ENCODE results near the gene TAF3.

TAF3 gene

GRCh38 chr10:8035641-8036470, 217.6 kb downstream of the TAF3 start:
- no peak for DNase-seq

DNA sequence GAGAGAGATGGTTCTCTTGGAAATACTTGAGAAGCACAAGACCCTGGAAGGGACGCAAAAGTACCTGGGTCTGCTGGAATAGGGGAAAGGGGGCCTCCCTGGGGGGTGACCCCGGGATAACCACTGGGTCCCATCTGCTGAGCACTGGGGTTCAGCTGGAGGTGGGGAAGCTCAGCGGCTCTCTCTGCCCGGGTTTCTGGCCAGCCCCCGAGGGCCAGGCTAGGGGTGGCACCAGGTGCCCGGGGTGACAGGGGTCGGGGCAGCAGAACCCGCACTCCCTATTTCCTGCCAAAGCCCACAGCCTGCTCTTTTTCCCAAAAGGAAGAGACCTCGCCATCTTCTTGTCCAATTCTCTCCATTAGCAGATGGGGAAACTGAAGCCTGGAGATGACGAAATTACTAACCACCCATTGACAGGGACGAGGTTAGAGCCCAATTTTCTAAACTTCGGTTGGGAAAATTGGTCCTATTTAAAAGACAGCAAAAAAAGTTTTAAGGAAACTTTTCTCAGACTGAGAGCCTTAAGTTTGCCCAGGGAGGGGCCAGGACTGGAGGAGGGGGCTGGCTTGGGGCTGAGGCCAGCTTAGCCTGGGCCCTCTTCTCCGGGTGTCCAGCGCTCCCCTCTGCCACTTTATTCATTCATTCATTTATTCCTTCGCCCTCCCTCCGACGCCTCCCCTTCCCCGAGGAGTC, 218.3 kb downstream of the TAF3 start:
- no peak for DNase-seq

DNA sequence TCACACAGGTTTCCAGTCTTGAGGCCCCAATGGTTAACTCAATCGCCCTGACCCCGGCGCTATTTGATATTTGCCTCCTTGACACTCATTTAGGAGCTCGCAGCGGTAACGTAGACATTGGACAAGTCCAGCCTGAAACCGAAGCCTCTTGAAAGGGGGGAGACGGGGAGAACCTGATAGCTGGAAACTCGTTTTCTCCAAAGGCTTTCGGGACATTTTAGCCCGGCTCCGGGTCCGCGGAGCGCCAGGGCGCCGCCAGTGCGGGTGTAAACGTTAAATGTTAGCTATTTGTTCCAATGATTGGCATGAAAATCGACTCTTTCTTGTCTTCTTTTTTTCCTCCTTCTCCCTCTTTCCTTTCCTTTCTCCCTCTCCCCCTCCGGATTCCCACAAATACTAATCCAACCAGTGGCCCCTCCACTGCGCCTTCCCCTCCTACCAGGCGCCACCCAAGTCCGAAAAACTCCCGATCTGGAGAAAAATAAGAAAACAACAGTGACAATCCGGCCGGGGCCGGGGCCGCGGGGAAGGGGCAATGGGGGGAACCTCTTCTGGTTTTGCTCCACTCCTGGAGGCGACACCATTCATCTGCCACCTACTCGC, 219.0 kb downstream of the TAF3 start:
- no peak for DNase-seq

GRCh38 chr10:8037941-8038894, 219.9 kb downstream of the TAF3 start:
- DNase-seq, result no peak

DNA sequence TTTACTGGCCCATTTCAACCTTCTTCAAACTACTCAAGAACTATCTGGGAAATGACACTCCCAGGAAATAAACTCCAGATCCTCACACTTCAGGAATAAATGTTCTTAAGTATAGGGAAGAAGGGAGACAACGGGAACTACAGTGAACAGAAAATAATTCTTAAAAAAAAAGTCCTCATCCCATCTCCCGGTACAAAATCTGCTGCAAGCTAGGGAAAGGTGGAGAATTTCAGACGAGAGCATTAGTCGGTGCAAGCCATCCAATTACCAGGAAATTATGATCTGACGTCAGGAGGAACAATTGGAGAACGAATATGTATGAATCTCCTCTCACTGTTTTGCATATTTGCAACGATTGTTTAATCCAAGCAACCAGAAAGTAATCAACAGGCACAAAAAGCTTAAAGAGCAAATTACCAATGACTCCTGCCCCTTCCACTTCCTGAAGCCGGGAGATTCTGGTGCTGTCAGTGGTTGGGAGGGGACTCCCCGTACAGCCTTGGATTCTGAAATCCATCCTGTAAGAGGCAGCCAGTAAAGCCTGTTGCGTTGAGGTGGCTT, 221.1 kb downstream of the TAF3 start:
- DNase-seq, result no peak

- no peak for DNase-seq
Measured at GRCh38 chr10:8040651-8041050, 222.3 kb downstream of the TAF3 start.

DNA sequence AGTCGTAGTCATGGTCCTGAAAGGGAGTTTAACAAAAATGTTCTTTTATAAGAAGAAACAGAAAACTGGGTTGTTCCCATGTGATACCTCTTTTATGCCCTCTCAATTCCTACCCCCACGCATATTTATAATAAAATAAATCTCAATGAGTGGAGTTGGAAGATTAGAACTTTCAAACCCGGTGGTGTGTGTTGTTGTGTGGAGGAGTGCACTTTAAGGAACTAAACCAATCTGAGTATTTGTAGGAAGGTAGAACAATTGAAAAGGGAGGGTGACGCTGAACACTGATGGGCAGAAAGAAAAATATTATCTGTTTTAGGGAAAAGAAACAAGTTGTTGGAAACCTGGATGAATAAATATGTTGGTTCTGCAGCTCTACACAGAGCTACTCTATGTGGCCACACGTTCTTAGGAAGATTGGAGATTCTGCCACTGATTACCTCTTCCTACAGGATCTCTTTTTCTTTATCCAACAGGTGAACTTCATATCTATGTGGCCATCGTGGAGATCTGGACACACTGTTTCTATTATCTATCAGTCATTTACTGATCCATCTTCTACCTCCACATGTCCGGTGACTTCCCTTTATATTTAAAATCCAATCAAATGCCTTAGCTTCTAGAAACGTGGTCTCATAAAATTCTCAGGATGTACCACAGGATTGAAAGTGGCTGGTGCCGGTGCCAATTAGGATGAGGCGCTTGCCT, 223.1 kb downstream of the TAF3 start:
- DNase-seq, result no peak

DNA sequence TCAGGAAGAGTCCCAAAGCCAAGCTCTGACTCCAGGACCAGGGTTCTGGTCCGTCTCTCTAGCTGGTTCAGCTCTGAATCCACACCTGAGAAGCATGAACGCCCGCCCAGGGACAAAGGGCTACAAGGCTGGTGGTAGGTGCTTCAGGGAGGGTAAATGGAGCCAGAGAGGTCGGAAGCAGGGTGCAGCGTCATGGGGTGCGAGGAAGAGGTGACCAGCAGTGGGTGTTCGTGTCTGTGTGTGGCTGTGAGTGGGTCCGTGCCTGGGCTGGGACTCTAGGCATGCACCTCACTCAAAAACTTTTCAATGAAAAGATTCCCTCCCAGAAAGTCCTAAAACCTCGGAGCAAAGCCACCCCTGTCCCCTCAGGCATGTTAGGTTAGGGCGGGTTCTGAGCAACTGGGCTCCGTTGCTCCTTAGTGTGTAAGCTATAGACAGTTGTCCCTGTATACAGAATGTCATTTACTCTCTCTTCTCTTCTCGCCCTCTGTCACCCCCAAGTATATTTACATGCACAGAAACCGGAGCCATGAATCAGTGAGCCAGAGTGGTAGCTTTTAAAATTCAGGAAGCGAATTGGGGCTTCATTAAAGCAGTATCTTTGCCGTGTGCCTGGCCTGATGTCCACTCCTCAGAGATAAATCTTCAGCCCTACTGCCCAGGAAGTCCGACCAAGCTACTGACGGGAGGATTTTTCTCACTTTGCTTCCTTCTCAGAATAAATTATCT, 223.9 kb downstream of the TAF3 start:
- no peak for DNase-seq

GRCh38 chr10:8042721-8043568, 224.6 kb downstream of the TAF3 start:
- DNase-seq, result no peak

DNA sequence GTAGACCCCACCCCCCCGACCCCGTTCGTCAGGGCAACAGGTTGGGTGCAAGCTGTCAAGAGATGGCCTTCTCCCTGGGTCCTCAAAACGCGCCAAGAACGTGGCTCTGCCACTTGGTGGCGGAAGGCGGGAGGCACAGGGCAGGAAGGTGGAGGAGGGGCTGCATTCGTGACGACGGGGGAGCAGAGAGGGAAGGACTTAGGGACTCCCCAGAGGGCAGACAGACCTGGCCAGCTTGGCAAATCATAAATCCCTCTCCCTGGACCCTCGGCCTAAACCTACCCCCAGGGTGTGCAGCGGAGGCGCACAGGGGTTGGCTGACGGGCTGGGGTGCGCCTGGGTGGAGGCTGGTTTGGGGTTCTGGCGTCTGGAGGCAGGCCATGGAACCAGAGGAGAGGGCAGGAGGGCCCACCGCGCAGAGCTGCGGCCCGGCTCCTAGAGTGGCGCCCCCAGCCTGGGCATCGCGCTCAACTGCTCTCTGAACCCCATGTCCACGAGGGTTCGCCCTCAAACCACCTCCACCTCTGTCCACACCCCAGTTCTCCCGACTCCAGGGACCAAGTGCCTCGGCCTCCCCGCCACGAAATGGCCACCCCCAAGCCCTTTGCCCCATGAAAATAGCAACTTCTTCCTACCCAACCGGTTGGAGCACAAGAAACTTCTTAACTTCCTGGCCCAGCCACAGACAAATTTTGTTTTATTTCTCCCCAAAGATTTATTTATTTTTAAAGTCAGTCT, 225.4 kb downstream of the TAF3 start:
- DNase-seq, result no peak

- DNase-seq, result no peak
Measured at GRCh38 chr10:8044331-8044907, 226.1 kb downstream of the TAF3 start.

GRCh38 chr10:8044908-8045725, 226.8 kb downstream of the TAF3 start:
- no peak for DNase-seq

DNA sequence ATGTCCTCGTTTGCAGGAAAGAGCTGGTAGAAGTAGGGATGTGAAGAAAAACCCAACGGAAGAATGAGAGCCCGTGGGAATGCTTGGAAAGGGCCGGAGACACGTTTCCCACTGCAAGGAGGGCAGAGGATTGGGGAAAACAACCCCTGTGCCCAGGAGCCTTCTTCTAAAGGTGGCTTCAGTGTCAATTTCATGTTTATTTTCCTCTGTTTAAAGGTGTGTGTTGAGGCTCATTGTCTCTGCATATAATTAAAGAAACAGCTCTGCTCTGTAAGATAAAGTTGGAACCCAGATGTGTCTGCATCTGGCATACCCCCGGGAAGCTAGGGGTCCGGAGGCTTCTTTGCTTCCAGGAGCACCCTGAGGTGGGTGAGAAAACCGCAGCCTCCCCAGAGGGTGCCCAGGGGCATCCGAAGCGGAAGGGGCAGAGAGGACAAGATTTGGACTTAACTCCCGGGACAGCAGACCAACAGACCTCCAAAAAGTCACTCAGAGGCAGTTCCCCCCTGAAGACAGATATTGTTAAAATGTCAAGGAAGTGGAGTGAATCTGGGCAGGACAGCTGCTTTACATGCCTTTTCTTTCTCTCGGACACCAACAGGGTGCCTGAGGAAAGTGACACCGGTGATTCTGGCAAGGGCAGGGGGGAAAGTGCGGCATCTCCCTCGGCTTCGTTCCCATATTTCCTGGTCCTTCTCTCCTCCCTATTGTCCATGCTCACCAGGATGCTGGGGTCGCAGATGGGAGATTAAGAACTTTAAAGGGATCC, 227.6 kb downstream of the TAF3 start:
- DNase-seq, result no peak

DNA sequence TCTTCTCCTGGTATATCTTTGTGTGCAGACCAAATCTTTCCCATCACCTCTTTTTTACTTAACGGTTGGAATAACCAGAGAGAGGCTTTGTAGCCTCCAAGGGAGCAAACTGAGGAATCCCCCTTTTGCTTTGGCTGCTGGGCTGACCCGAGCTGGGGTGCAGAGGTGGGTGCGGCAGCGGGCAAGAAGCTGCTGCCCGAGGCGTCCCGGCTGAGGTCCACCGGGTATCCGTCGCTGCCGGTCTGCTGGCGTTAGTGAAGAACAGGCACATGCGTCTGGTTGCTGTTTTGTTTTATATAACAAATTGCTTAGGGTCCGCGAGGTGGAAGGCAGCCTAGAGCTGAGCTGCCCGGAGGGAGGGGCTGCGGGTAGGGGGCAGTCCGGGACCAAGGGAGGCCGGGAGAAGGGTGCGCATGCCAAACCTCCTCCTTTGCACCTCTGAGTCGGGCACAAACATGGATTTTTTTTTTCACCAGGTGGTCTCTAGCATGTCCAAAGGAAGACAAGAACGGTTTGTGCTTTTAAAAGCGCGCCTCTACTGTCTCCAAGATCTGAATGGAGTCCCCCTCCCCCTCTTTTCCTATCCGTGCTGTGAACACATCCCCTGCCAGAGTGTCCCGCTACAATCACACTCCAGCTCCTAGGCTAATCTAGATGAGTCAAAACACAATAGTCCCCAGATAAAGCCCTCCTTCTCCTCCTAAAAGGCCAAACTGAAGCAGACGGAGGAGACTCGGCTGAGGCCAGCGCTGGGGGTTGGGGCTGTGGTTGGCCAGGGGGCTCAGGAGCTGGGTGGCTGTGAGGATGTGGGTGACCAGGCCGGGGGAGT, 229.4 kb downstream of the TAF3 start:
- DNase-seq, result no peak

GRCh38 chr10:8048281-8049008, 230.1 kb downstream of the TAF3 start:
- peak; percentile 39 for DNase-seq

All from activated gamma-delta T cell (primary cell).